Lower lobe of right lung (tissue), 2 donors: ENCODE data around the gene TAOK1. TPM values are rescaled to one million over a fixed set of nuclear protein-coding genes. Genes with fewer than 3 reads are reported as not detected.

Source experiments
- ATAC-seq, 2 donors: fragments of 200-7000 bp; cut with Tn5 transposase; one replicate each; pipeline ENCODE4 v1.9.1; 2020 to 2022; ENCODE audit warnings: mild to moderate bottlenecking in 2 of 2, moderate library complexity in 2 of 2
- DNase-seq: peaks from one replicate; pipeline ENCODE4 v3.0.0-alpha.2; 2020
- H3K27ac ChIP-seq: fragments of 200-600 bp; one replicate; pipeline ENCODE4 v1.8.0; 2022
- H3K27me3 ChIP-seq: fragments of 200-600 bp; one replicate; pipeline ENCODE4 v1.8.0; 2022; ENCODE audit warnings: low read depth
- H3K36me3 ChIP-seq: fragments of 200-600 bp; one replicate; pipeline ENCODE4 v1.8.0; 2022; ENCODE audit warnings: mild to moderate bottlenecking
- H3K4me1 ChIP-seq: fragments of 200-600 bp; one replicate; pipeline ENCODE4 v1.8.0; 2022
- H3K4me3 ChIP-seq: fragments of 200-600 bp; one replicate; pipeline ENCODE4 v1.8.0; 2022; ENCODE audit warnings: mild to moderate bottlenecking
- H3K9me3 ChIP-seq: fragments of 200-600 bp; one replicate; pipeline ENCODE4 v1.8.0; 2022
- intact Hi-C: fragments of 100-400 bp; cut with DNase I; formaldehyde crosslinking; loops from one replicate; pipeline ENCODE4 v1.11.0; 2022
- total RNA-seq: library from RNA; stranded (reverse); fragmentation: NEBNext Ultra II Directional; extraction: Animal tissue kit (Norgen Biotek cat#: 25700); gene quantifications from one replicate; pipeline ENCODE4 v1.2.1, GENCODE V29; 2021
- TF ChIP-seq, protein P1 (sequence below): fragments of 200-600 bp; IDR thresholded peaks from one replicate; pipeline ENCODE4 v1.8.0; 2022; ENCODE audit warnings: antibody characterized with exemption, mild to moderate bottlenecking
- donor health status: DM: no; HTN: yes; CAD: no; lungs with severe emphysema.

TAOK1 gene
- total RNA-seq, 1 donor from 2014 or later, result 70.6 TPM

DNA sequence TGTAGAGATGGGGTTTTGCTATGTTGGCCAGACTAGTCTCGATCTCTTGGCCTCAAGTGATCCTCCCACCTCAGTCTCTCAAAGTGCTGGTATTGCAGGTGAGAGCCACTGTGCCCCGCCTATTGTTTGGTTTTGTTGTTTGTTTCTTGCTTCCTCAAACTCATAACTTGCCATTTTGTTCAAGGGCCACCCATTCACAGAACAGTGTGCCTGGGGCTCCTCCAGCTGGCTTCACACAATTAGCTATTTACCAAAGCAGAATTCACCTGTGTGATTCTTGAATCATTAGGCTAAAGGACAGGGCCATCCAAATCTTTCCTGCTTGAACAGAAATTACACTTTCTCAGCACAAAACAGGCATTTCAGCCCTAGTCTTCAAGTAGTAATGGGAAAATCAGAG is 169.5 kb downstream of the TAOK1 start:
- H3K9me3 ChIP-seq, result no peaks in the 10 kb centered on the region
- intact Hi-C loops, result no loop called here
- ATAC-seq (no peak), DNase-seq (no peak)
- peaks cover 51% of the 10 kb centered on the region for H3K4me1 ChIP-seq
- TF ChIP-seq, protein P1, sequence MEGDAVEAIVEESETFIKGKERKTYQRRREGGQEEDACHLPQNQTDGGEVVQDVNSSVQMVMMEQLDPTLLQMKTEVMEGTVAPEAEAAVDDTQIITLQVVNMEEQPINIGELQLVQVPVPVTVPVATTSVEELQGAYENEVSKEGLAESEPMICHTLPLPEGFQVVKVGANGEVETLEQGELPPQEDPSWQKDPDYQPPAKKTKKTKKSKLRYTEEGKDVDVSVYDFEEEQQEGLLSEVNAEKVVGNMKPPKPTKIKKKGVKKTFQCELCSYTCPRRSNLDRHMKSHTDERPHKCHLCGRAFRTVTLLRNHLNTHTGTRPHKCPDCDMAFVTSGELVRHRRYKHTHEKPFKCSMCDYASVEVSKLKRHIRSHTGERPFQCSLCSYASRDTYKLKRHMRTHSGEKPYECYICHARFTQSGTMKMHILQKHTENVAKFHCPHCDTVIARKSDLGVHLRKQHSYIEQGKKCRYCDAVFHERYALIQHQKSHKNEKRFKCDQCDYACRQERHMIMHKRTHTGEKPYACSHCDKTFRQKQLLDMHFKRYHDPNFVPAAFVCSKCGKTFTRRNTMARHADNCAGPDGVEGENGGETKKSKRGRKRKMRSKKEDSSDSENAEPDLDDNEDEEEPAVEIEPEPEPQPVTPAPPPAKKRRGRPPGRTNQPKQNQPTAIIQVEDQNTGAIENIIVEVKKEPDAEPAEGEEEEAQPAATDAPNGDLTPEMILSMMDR, result no peak
- no peak overlapping the region for H3K4me3 ChIP-seq
- peaks cover 16% of the 10 kb centered on the region for H3K36me3 ChIP-seq
- H3K27ac ChIP-seq, result no peak overlapping the region
- no peaks in the 10 kb centered on the region for H3K27me3 ChIP-seq

DNA sequence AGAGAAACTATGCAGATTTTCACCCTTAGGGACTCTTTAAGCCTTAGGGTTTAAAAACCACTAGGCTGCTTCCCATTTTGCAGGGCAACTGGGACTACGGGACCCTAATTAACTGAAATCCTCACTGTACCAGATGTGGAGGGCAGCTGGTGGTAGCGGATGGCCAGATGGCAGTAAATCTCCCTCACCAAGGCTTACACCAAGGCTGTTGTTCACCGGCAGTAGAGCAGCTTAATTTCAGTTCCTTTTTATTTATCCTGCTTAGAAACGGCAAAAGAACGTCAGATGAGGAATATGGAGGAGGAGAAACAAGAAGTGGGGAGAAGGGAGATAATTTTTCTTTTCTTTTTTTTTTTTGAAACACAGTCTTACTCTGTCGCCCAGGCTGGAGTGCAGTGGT is 170.2 kb downstream of the TAOK1 start:
- Histone ChIP-seq H3K27ac (peak overlapping the region; percentile 37), H3K4me1 (peaks cover 58% of the 10 kb centered on the region), H3K36me3 (peaks cover 16% of the 10 kb centered on the region), H3K9me3 (no peaks in the 10 kb centered on the region), H3K27me3 (no peaks in the 10 kb centered on the region), H3K4me3 (no peak overlapping the region)
- peak in 1 of 2 donors; percentile 31 for ATAC-seq
- DNase-seq, result no peak
- TF ChIP-seq, protein P1, result no peak
- intact Hi-C loops, result no loop called here

- ATAC-seq (peak in 1 of 2 donors; percentile 1), DNase-seq (peak; percentile 53)
- intact Hi-C loops, result no loop called here
- no peaks in the 10 kb centered on the region for H3K27me3 ChIP-seq
- peaks cover 16% of the 10 kb centered on the region for H3K36me3 ChIP-seq
- H3K4me3 ChIP-seq, result no peak overlapping the region
- H3K27ac ChIP-seq, result peak overlapping the region; percentile 46
- H3K4me1 ChIP-seq, result peaks cover 72% of the 10 kb centered on the region
- no peaks in the 10 kb centered on the region for H3K9me3 ChIP-seq
- TF ChIP-seq, protein P1, result no peak
Measured at GRCh38 chr17:29561554-29562517, 171.7 kb downstream of the TAOK1 start.

DNA sequence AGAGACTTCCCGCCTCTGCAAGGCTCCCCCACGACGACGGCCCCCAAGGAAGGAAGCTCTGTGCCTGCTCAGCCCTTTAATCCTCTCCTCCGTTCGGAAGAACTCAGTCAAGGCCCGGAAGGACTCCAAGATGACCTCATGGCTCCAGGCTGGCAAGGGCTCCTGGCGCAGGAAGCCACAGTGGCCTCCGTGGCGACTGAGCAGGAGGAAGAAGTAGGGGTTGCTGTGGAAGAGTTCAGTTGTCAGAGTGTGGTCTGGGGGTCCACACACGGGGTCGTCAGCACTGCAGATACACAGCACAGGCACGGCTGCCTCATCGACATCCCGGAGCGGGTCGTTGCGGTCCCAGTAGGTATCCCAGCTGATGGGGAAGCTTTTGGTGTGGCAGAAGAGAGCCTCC is 172.5 kb downstream of the TAOK1 start:
- Histone ChIP-seq H3K27me3 (no peaks in the 10 kb centered on the region), H3K4me3 (no peak overlapping the region), H3K36me3 (peaks cover 16% of the 10 kb centered on the region), H3K9me3 (no peaks in the 10 kb centered on the region), H3K27ac (no peak overlapping the region), H3K4me1 (peaks cover 65% of the 10 kb centered on the region)
- intact Hi-C loops, result no loop called here
- no peak for DNase-seq
- TF ChIP-seq, protein P1, result no peak
- no peak for ATAC-seq

DNA sequence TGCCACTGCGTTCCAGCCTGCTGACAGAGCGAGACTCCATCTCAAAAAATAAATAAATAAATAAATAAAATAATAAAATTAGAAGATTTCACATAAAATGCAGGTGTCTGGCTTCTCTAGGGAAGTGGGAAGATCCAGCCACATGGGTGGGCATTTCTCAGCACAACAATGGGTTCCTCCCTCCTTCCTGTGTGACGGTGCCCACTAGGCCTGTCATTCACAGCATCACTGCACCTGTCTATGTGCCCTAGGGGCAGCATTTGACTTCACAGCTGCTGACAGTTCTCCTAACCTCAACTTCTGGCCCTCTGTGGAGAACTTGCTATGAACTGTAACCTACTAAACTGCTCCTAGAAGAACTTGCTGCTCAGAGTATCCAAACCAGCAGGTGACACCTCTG is 173.7 kb downstream of the TAOK1 start:
- no peak overlapping the region for H3K27ac ChIP-seq
- H3K9me3 ChIP-seq, result no peaks in the 10 kb centered on the region
- peaks cover 65% of the 10 kb centered on the region for H3K4me1 ChIP-seq
- TF ChIP-seq, protein P1, result no peak
- DNase-seq (no peak), ATAC-seq (no peak)
- no peaks in the 10 kb centered on the region for H3K27me3 ChIP-seq
- intact Hi-C loops, result no loop called here
- no peak overlapping the region for H3K4me3 ChIP-seq
- peaks cover 16% of the 10 kb centered on the region for H3K36me3 ChIP-seq
